HFF-Myc (cell line): Measurements from ENCODE around the gene EZH1.
"Not testable (repeated sequence)": the region's sequence is repeated elsewhere in the genome, so short reads cannot be mapped to it uniquely, and the experiment has no call there.

ENCODE experiments used
- DNase-seq: peaks from one replicate; pipeline ENCODE4 v3.0.0-alpha.2; 2011; ENCODE audit warnings: low read depth; ENCODE audit errors: extremely low read depth
- H3K4me3 ChIP-seq: replicated peaks from 2 replicates; pipeline ENCODE4 v1.5.1; 2011; ENCODE audit warnings: low read depth, mild to moderate bottlenecking, control low read depth, low read length
- TF ChIP-seq, protein P1 (sequence below): IDR thresholded peaks from 2 replicates; pipeline ENCODE4 v1.5.1; 2012; ENCODE audit warnings: mild to moderate bottlenecking, low read depth, low read length, control low read depth; ENCODE audit errors: missing control alignments

The EZH1 gene

DNA sequence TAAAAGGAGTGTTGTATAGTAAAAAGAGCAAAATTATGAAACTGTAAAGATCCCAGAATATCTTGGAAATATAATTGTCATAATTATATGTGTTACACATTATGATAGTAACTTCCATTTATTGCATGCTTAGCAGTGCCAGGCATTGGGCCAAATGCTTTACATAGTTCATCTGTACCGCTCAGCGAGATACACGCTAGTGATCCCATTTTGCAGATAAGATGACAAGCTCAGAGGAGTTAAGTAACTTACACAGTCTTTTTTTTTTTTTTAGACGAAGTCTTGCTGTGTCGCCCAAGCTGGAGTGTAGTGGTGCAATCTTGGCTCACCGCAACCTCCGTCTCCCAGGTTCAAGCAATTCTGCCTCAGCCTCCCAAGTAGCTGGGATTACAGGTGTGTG, 6.8 kb upstream of the EZH1 start:
- DNase-seq, result no peak
- TF ChIP-seq, protein P1, sequence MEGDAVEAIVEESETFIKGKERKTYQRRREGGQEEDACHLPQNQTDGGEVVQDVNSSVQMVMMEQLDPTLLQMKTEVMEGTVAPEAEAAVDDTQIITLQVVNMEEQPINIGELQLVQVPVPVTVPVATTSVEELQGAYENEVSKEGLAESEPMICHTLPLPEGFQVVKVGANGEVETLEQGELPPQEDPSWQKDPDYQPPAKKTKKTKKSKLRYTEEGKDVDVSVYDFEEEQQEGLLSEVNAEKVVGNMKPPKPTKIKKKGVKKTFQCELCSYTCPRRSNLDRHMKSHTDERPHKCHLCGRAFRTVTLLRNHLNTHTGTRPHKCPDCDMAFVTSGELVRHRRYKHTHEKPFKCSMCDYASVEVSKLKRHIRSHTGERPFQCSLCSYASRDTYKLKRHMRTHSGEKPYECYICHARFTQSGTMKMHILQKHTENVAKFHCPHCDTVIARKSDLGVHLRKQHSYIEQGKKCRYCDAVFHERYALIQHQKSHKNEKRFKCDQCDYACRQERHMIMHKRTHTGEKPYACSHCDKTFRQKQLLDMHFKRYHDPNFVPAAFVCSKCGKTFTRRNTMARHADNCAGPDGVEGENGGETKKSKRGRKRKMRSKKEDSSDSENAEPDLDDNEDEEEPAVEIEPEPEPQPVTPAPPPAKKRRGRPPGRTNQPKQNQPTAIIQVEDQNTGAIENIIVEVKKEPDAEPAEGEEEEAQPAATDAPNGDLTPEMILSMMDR, result no peak
- no peak overlapping the region for H3K4me3 ChIP-seq

DNA sequence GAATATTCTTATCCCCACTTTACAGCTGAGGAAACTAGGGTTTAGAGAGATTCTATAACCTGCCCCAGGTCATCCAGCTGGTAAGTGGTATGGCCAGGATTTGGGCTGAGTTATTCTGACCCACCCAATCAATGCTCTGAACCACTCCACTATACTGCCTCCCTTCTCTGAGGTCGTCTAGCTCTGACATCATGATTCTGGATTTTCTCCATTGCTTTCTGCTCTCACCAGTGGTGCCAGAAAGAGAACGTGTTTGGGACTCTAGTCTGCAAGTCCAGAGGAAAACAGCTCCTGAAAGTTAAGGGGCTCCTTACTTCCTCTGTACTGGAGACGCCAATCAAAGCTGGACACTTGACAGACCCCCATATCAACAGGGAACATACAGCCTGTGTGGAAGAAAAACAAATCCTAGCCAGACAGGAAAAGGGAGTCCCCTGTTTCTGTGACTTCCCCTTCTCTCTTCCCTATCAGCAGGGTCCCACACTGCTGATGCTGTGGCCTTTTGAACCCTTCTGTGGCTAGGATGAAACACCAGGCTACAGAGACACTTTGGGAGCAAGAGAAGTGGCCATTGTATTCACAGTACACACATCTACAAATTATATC, 6.0 kb upstream of the EZH1 start:
- DNase-seq, result no peak
- H3K4me3 ChIP-seq, result no peak overlapping the region
- TF ChIP-seq, protein P1, result no peak

DNA sequence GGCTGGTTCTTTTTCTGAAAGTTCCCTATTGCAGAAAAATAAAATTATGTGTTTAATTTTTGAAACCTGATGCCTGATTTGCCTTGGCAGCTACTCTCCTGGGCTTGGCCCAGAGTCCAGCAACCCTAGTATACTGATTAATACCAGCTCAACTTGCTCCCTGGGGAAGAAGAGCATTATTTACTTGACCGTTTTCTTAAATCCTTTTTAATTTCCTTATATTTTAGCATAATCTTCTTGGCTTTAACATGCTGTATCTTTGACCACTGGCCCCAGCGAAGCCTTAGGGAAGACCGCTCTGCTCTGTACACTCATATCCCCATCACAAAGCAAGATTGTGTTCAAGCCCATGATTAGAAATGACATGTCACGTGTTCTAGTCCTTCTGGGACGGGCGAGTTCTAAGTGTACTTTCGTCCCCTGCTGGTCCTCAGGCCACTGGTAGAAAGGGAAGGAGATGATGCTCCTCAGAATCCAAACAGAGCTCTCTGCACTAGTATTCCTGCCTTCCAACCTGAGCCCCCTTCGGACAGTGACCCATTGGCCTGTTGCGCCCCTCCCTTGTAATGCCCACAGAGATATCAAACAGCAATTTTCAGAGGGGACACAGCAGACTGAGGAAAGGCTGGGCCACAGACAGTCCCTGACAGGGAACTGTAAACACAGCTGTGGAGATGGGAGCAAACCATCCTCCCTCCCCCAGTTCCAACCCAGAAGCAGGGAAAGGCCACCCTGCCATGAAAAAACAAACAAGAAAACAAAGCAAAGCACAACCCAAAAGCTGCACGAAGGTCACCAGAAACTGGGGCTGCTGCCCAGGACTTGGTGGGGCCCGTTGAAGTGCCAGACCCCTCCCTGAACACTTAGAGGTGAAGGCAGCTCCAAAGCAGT, 4.3 kb upstream of the EZH1 start:
- TF ChIP-seq, protein P1, result no peak
- H3K4me3 ChIP-seq, result no peak overlapping the region
- no peak for DNase-seq

DNA sequence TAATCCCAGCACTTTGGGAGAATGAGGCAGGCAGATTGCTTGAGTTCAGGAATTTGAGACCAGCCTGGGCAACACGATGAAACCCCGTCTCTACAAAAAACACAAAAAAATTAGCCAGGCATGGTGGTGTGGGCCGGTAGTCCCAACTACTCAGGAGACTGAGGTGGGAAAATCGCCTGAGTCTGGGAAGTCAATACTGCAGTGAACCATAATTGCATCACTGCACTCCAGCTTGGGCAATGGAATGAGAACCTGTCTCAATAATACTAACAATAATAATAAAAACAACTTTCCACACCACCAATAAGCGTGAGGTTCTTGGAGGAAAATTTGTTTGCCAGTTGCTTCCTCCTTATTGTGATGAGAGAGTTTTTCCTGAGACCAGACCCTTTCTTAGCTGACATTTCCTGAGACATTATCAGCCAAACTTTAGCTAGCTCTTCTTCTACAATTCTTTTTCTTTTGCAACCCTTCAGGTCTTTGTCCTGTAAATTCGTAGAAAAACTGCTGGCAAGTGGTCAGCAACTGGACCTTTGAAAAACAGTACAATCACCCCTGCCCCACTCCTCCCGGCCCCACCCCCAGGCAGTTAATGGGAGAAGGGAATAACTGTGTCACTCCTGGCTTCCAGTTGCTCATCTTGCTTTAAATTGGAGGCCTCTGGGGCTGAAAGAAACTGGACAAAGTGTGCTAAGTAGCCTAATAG, 3.5 kb upstream of the EZH1 start:
- TF ChIP-seq, protein P1, result no peak
- no peak for DNase-seq
- H3K4me3 ChIP-seq, result no peak overlapping the region

DNA sequence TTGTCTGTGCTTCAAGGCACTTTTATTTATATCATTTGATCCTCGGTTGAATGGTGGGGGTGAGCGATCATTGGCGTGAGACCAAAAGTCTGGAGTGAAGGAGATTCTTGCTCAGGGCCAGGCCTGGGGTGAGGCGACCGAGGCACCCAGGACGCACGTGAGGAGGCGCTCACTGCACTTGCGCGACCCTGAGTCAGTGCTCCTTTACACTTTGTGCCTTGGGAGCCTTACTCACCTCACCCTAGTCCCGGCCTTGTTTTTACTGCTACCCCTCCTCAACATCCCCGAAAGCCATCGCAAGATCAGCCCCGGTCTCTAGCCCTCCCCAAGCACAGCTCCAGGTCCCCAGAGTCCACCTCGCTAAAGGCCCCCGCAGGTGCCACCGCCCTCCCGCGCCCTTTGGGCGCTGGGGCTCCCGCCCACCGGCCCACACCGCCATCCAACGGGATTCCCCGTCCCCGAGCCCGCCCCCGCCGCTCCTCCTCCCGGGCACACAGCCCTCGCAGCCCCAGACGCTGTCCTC, 496 bp downstream of the EZH1 start:
- peak overlapping the region; percentile 72 for H3K4me3 ChIP-seq
- peak; percentile 37 for DNase-seq
- TF ChIP-seq, protein P1, result no peak

DNA sequence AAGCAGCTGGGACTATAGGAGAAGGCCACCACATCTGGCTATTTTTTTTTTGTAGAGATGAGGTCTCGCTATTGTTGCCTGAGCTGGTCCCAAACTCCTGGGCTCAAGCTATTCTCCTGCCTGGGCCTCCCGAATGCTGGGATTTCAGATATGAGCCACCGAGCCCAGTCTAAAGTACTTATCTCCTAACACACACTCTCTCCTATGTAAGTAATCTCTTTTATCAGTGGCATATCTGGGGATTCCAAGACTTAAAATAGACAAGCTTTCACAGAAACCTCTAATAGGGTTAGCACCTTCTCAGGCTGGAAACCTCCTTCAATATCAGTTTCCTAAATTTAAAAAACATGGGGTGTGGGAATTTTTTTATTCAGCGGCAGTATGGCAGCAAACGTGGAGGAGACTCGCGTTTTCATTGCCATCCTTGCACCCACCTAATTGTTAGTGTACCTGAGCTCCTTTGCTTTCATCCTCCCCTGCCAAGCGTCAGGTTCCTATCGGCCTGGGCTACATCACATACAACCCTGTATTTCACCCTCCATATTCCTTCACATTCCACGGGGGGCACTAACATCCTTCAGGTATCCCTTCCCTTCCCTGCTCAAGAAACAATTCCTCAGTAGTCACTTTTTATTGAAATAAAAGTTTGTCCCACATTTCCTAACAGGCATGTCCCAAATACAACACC, 1.1 kb downstream of the EZH1 start:
- TF ChIP-seq, protein P1, result no peak
- peak; percentile 1 for DNase-seq
- H3K4me3 ChIP-seq, result peak overlapping the region; percentile 72

DNA sequence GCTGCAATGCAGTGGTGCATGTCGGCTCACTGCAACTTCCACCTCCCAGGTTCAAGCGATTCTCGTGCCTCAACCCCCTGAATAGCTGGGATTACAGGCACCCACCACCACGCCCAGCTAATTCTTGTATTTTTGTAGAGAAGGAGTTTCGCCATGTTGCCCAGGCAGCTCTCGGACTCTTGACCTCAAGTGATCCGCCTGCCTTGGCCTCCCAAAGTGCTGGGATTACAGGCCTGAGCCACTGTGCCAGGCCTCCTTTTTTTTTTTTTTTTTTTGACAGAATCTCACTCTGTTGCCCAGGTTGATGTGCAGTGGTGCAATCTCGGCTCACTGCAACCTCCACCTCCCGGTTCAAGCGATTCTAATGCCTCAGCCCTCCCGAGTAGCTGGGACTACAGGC, 1.9 kb downstream of the EZH1 start:
- DNase-seq, H3K4me3 ChIP-seq: not testable (repeated sequence)
